Heart left ventricle (tissue), 13 donors: ENCODE results near the gene TNS4.

Experiments used
- CTCF ChIP-seq, 12 donors: fragments of 200-600 bp; sonication (generic) in 4 of 12; IDR thresholded peaks; one replicate each; pipeline versions ENCODE4 v1.5.0 to v1.8.0; 2018 to 2022; ENCODE audit warnings: antibody characterized with exemption in 12 of 12, mild to moderate bottlenecking in 5 of 12
- POLR2A ChIP-seq, 2 donors: fragments of 450-650 bp; IDR thresholded peaks; one replicate each; pipeline ENCODE4 v1.6.1; 2017; ENCODE audit warnings: antibody characterized with exemption in 2 of 2, mild to moderate bottlenecking in 2 of 2, moderate library complexity in 2 of 2
- donor health status: ischemic (EF 13 %, LVEDD 7.1; RV severe dilation, severe dysfunction).
- donor health status: DM: no; HTN: yes; CAD: no.
- donor health status: DM: no; HTN: no; CAD: no.
- donor health status: ischemic (EF 25% LVEDD 6.9; RV normal size, moderate dysfunction).
- donor health status: ischemic (EF 25% LVEDD 5.7; RV mildly dilated, moderate dysfunction).
- donor health status: ischemic (EF 35%, LVEDD 5.7; RV mildly dilated, moderate dysfunction).
- donor health status: nonischemic (EF 11% LVEDD 7.7; RV severe dilation, severe dysfunction).
- donor health status: DM: yes; HTN: yes; CAD: no.
- donor health status: PGD.
- donor health status: ischemic (EF 29% LVEDD 5.4; RV normal size, mild dysfunction).
- donor health status: nonischemic (EF 23%, LVEDD 6.1; RV moderate dilation, normal function).

GRCh38 chr17:40531051-40531991 is 29.9 kb upstream of the TNS4 start:
- TF ChIP-seq CTCF (IDR thresholded peaks at IDR 0.05) (no peak), POLR2A (IDR thresholded peaks at IDR 0.05) (no peak)
